Measurements from ENCODE around the gene ASIC5. TPM values are rescaled to one million over a fixed set of nuclear protein-coding genes. Genes with fewer than 3 reads are reported as not detected.

Gene ASIC5
- total RNA-seq, 6 experiments from 2014 or later: not detected

- Histone ChIP-seq H3K4me1 (peaks cover 0 to 9% (median 0%) of the 10 kb centered on the region in 4 donors), H3K9me3 (no peaks in the 10 kb centered on the region), H3K4me3 (peak overlapping the region; percentile 5 to 43 (median 9)), H3K27me3 (no peaks in the 10 kb centered on the region), H3K36me3 (no peaks in the 10 kb centered on the region), H3K27ac (peak overlapping the region in 1 of 3 donors; percentile 51)
- intact Hi-C loops (cut with DNase I): no loop called here
- DNase-seq: peak in 2 of 3 donors; percentile 27 to 50
- WGBS (ENCODE audit: insufficient coverage, low coverage, low lambda C conversion rate, missing lambda C conversion rate): 27% methylated on average over 6 of the region's 6 CpGs
- ATAC-seq: peak; percentile 86 to 98 (median 91)
- TF ChIP-seq POLR2A (IDR thresholded peaks at IDR 0.05) (peak; percentile 64), CTCF (IDR thresholded peaks at IDR 0.05) (no peak)
Observed at GRCh38 chr4:155854582-155855226, 11.4 kb downstream of the ASIC5 start.

- H3K9me3 ChIP-seq: no peaks in the 10 kb centered on the region
- H3K36me3 ChIP-seq: no peaks in the 10 kb centered on the region
- no peaks in the 10 kb centered on the region for H3K27me3 ChIP-seq
- H3K27ac ChIP-seq: no peak overlapping the region
- no peak for TF ChIP-seq POLR2A (IDR thresholded peaks at IDR 0.05)
- no peak for TF ChIP-seq CTCF (IDR thresholded peaks at IDR 0.05)
- ATAC-seq: no peak
- peaks cover 0 to 9% (median 4%) of the 10 kb centered on the region in 4 donors for H3K4me1 ChIP-seq
- 95% methylated on average over 3 of the region's 3 CpGs for WGBS (ENCODE audit: insufficient coverage, low coverage, low lambda C conversion rate, missing lambda C conversion rate)
- intact Hi-C loops (cut with DNase I): no loop called here
- no peak for DNase-seq
- H3K4me3 ChIP-seq: no peak overlapping the region
Observed at GRCh38 chr4:155853189-155853588, 12.9 kb downstream of the ASIC5 start.

- intact Hi-C loops (cut with DNase I): no loop called here
- H3K4me3 ChIP-seq: no peak overlapping the region
- H3K27me3 ChIP-seq: no peaks in the 10 kb centered on the region
- H3K27ac ChIP-seq: peak overlapping the region in 2 of 3 donors; percentile 6 to 22
- ATAC-seq: peak in 3 of 4 donors; percentile 31 to 74 (median 39)
- WGBS (ENCODE audit: insufficient coverage, low coverage, low lambda C conversion rate, missing lambda C conversion rate): 32% methylated on average over 4 of the region's 4 CpGs
- peaks cover 0 to 7% (median 2%) of the 10 kb centered on the region in 4 donors for H3K4me1 ChIP-seq
- no peak for DNase-seq
- no peaks in the 10 kb centered on the region for H3K9me3 ChIP-seq
- TF ChIP-seq POLR2A (IDR thresholded peaks at IDR 0.05) (no peak), CTCF (IDR thresholded peaks at IDR 0.05) (no peak)
- H3K36me3 ChIP-seq: no peaks in the 10 kb centered on the region
Observed at GRCh38 chr4:155849042-155849441, 17.0 kb downstream of the ASIC5 start.

- intact Hi-C loops (cut with DNase I): no loop called here
- no peak overlapping the region for H3K27ac ChIP-seq
Observed at GRCh38 chr4:155846929-155847328, 19.1 kb downstream of the ASIC5 start.

More at GRCh38 chr4:155846929-155847328, 19.1 kb downstream of the ASIC5 start:
- Histone ChIP-seq H3K36me3 (no peaks in the 10 kb centered on the region), H3K4me1 (peaks cover 0 to 7% (median 0%) of the 10 kb centered on the region in 4 donors), H3K4me3 (no peak overlapping the region), H3K27me3 (no peaks in the 10 kb centered on the region), H3K9me3 (no peaks in the 10 kb centered on the region)
- no peak for TF ChIP-seq POLR2A (IDR thresholded peaks at IDR 0.05)
- no peak for TF ChIP-seq CTCF (IDR thresholded peaks at IDR 0.05)
- no peak for DNase-seq
- no peak for ATAC-seq
